GM12892 (cell line): ENCODE results near the gene PIK3CB.
"Not testable (repeated sequence)": the region's sequence is repeated elsewhere in the genome, so short reads cannot be mapped to it uniquely, and the experiment has no call there.

Experiments used
- DNase-seq: peaks from one replicate; pipeline ENCODE4 v3.0.0; 2011; ENCODE audit not compliant: insufficient read length
- FAIRE-seq: peaks from 2 replicates; lab custom pipeline; 2011; peaks lifted over from hg19 to GRCh38; lab: Jason Lieb, UNC
- POLR2A ChIP-seq: IDR thresholded peaks from 2 replicates; pipeline ENCODE4 v1.6.1; 2011; ENCODE audit warnings: low read depth, low read length, control low read depth
- POLR2AphosphoS5 ChIP-seq: IDR thresholded peaks from 2 replicates; pipeline ENCODE4 v1.6.1; 2011; ENCODE audit warnings: low read depth, low read length, control low read depth
- TAF1 ChIP-seq: IDR thresholded peaks from 2 replicates; pipeline ENCODE4 v1.6.1; 2011; ENCODE audit warnings: low read depth, mild to moderate bottlenecking, control low read depth, low read length, borderline replicate concordance

PIK3CB gene

DNA sequence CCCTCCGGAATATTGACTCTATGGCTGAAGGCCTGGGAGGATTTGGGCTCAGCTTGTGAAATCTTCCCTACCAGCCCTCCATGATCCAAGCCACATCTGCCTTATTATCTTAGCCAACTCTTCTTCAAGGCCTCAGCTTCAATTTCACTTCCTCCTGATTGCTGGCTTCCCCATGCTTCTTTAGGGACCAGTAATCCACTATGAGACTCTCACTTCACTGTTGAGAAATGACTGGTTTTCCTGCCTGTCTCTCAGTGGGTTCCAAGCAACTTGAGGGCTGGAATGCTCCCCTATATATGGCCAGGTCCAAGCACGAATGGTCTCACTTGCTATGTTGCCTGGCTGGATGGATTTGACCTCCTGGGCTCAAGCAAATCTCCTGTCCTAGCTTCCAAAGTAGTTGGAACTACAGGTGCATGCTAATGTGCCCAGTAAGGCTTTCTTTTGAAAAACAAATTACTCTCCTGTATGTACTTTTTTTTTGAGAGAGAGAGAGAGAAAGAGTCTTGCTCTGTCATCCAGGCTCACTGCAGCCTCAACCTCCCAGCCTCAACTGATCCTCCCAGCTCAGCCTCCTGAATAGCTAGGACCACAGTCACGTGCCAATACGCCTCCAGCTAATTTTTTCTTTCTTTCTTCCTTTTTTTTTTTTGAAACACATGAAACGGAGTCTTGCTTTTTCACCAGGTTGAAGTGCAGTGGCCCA is 7.9 kb upstream of the PIK3CB start:
- DNase-seq (peak; percentile 32), FAIRE-seq (peak; percentile 67)
- no peak for TF ChIP-seq TAF1
- no peak for TF ChIP-seq POLR2AphosphoS5
- no peak for TF ChIP-seq POLR2A

DNA sequence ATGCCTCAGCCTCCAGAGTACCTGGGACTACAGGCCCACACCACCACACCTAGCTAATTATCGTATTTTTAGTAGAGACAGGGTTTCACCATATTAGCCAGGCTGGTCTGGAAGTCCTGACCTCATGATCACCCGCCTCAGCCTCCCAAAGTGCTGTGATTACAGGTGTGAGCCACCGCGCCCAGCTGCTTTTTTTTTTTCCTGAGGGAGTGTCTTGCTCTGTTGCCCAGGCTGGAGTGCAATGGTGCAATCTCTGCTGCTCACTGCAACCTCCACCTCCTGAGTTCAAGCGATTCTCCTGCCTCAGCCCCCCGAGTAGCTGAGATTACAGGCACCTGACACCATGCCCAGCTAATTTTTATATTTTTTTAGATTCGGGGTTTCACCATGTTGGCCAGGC is 3.7 kb upstream of the PIK3CB start:
- not testable (repeated sequence) for FAIRE-seq, DNase-seq

DNA sequence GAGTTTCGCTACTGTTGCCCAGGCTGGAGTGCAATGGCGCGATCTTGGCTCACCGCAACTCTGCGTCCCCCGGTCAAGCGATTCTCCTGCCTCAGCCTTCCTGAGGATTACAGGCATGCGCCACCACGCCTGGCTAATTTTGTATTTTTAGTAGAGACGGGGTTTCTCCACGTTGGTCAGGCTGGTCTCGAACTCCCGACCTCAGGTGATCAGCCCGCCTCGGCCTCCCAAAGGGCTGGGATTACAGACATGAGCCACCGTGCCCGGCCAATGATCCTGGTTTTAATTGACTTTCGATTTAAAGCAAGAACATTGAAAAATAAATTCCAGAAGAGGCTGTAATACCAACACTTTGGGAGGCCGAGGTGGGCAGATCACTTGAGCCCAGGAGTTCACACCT is 1.1 kb upstream of the PIK3CB start:
- FAIRE-seq, DNase-seq: not testable (repeated sequence)

DNA sequence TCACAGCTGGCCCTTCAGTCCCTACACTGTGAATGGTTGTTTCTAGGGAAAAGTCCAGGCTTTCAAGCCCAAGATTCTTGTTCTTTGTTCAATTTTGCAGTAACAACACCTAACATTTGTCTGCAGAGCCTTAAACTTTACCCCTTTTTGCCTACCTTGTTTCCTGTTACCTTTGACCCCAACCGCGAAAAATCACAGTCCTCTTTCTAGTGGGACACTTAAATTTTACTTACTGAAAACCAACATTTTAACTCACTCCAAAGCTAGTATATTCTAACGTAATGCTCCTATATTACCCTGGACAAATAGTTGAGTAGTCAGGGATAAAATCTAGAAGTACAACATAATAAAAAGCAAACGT is 649 bp upstream of the PIK3CB start:
- DNase-seq (no peak), FAIRE-seq (no peak)
- no peak for TF ChIP-seq POLR2A
- no peak for TF ChIP-seq TAF1
- TF ChIP-seq POLR2AphosphoS5, result no peak

DNA sequence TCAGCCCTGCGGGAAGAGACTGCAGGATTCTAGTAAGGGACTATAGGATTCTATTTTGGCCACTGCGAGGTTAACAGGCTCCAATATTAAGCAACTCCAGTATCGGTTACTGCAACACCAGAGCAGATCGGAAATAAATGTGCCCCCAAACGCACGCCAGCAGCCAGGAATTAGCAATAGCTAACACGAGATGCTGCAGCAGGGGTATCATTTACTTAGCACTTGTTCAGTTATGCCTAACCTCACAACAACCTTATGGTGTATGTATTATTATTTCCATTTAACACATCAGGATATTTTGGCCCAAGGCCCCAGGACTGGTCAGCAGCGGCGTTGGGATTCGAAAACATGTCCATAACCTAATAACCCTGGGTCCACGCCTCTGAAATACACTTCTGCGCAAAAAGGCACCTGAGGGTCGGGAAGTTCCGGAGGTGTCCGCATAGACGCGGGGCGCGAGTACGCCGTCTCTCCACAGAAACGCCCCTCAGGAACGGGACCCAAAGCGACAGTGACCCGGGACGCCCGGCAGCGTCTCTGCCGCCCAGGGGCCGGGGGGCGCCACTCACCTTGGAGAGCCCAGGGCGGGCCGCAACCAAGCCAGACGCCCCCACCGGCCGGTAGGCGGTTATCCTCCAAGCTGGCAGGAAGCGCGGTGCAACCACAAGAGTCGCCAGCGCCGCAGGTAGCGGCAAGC is 681 bp downstream of the PIK3CB start:
- FAIRE-seq (no peak), DNase-seq (peak; percentile 46)
- TF ChIP-seq POLR2AphosphoS5, result no peak

DNA sequence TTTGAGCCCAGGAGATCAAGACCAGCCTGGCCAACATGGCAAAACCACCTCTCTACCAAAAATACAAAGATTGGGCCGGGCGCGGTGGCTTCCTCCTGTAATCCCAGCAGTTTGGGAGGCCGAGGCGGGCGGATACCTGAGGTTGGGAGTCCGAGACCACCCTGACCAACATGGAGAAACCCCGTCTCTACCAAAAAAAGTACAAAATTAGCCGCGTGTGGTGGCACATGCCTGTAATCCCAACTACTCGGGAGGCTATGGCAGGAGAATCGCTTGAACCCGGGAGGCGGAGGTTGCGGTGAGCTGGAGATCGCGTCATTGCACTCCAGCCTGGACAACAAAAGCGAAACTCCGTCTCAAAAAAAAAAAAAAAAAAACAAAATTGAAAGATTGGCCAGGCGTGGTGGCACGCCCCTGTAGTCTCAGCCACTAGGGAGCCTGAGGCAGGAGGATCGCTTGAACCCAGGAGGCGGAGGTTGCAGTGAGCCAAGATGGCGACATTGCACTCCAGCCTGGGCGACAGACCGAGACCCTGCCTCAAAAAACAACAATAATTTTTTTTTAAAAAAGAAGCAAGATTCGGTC is 2.2 kb downstream of the PIK3CB start:
- not testable (repeated sequence) for FAIRE-seq, DNase-seq

DNA sequence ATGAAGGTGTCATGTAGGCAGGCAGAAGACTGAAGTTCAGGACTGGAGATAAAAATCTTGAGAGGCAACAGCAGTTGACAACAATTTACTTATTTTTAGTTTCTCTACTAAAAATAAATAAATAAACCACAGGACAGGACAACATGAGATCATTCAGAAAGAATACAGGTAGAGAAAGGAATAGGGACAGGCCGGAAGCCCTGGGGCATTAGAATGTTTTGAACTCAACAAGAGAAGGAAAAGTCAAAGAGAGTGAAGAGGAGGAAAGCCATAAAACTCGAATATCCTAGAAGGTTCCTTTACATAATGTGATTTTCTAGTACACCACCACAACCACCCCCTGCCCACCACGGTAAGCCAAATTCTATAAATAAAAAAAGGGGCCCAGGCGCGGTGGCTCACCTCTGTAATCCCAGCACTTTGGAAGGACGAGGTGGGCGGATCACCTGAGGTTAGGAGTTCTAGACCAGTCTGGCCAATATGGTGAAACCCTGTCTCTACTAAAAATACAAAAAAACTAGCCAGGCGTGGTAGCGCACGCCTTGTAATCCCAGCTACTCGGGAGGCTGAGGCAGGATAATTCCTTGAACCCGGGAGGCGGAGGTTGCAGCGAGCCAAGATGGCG is 4.7 kb downstream of the PIK3CB start:
- FAIRE-seq, result no peak
- no peak for DNase-seq
- TF ChIP-seq TAF1 (no peak), POLR2A (no peak), POLR2AphosphoS5 (no peak)

DNA sequence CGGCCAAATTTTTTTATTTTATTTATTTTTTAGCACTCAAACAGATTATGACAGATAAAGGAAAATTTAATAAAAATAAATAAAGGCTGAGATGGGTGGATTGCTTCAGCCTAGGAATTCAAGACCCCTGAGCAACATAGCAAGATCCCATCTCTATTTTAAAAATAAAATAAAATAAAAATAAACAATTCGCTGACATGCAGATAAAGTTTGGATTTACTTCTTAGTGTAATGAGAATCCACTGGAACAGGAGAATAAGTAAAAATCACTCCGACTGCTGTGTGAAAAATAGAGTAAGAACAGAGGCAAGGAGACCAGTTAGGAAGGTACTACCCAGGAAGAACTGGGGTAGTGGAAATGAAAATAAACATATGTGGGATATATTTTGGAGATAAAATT is 5.6 kb downstream of the PIK3CB start:
- TF ChIP-seq POLR2AphosphoS5, result no peak
- TF ChIP-seq TAF1, result no peak
- no peak for TF ChIP-seq POLR2A
- DNase-seq, result no peak
- no peak for FAIRE-seq

DNA sequence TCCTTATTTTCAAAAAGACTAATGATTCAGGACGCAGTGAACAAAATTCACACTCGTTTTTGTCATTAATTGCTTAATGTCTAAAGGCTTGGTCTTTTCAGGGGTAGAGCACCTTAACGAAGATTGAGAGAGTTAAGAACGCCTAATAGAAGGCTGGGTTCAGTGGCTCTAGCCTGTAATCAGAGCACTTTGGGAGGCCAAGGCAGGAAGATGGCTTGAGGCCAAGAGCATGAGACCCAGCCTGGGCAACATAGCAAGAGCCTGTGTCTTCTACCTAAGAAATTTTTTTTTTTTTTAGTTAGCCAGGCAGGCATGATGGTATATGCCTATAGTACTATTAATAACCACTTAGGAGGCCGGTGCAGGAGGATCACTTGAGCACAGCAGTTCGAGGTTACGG is 7.5 kb downstream of the PIK3CB start:
- no peak for DNase-seq
- TF ChIP-seq POLR2AphosphoS5 (no peak), POLR2A (no peak), TAF1 (no peak)
- no peak for FAIRE-seq

DNA sequence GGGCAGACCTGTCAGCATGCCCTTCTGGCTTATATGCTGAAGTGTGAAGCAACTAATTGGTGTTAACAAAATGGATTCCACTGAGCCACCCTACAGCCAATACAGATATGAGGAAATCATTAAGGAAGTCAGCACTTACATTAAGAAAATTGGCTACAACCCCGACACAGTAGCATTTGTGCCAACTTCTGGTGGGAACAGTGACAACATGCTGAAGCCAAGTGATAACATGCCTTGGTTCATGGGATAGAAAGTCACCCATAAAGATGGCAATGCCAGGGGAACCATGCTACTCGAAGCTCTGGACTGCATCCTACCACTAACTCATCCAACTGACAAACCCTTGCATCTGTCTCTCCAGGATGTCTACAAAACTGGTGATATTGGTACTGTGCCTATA is 9.4 kb downstream of the PIK3CB start:
- DNase-seq (no peak), FAIRE-seq (no peak)
- no peak for TF ChIP-seq TAF1
- no peak for TF ChIP-seq POLR2A
- no peak for TF ChIP-seq POLR2AphosphoS5

DNA sequence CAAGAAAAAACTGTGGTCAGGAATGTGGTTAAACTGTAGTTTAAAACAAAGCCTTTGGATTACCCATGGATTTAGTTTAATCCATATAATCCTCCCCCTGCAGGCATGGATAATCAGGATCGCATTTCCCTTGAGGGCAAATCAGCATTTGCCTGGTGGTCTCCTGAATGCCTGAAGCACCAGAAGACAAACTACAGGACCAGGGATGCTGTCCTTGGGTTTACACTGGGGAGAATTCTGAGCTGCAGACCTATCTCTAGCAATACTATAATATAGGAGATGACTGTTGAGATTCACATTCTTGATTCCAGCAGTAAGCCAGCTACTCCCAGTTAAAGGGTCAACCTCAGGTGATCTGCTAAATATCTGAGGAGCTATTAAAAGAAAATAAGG is 10.6 kb downstream of the PIK3CB start:
- DNase-seq (no peak), FAIRE-seq (no peak)
- TF ChIP-seq POLR2A (no peak), TAF1 (no peak), POLR2AphosphoS5 (no peak)

DNA sequence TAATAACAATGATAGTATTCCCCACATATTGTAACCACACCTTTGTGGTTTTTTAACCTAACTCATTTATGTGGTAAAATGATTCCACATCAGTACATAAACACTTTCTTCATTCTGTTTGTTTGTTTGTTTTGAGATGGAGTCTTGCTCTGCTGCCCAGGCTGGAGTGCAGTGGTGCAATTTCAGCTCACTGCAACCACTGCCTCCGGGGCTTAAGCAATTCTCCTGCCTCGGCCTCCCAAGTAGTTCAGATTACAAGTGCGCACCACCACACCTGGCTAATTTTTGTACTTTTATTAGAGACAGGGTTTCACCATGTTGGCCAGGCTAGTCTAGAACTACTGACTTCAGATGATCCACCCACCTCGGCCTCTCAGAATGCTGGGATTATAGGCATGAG is 14.3 kb downstream of the PIK3CB start:
- not testable (repeated sequence) for FAIRE-seq, DNase-seq
